Ovary (tissue), 9 donors: ENCODE results near the gene SAMD9L. TPM values are rescaled to one million over a fixed set of nuclear protein-coding genes. Genes with fewer than 3 reads are reported as not detected.

Experiments used
- DNase-seq, 5 donors: peaks; one replicate each; pipeline ENCODE4 v3.0.0-alpha.2; 2019 to 2020
- H3K27ac ChIP-seq, 2 donors: fragments of 200-600 bp; one replicate each; pipeline versions ENCODE4 v1.5.1 to v1.8.0; 2019 to 2022
- H3K27me3 ChIP-seq: fragments of 200-600 bp; one replicate; pipeline ENCODE4 v1.8.0; 2022
- H3K36me3 ChIP-seq: fragments of 200-600 bp; sonication (generic); one replicate; pipeline ENCODE4 v1.5.1; 2019
- H3K4me1 ChIP-seq: one replicate; pipeline ENCODE4 v1.8.1; 2013; ENCODE audit warnings: mild to moderate bottlenecking, moderate library complexity; ENCODE audit not compliant: insufficient read depth
- H3K4me3 ChIP-seq: fragments of 200-600 bp; sonication (generic); one replicate; pipeline ENCODE4 v1.5.1; 2017
- H3K9me3 ChIP-seq, 2 donors: fragments of 200-600 bp in 1 of 2; sonication (generic) in 1 of 2; one replicate each; pipeline versions ENCODE4 v1.5.1 to v1.8.1; 2013 to 2019; ENCODE audit warnings: mild to moderate bottlenecking in 1 of 2, moderate library complexity in 1 of 2
- CTCF ChIP-seq, 3 donors: fragments of 450-650 bp in 2 of 3; fragments of 200-600 bp in 1 of 3; IDR thresholded peaks; one replicate each; pipeline versions ENCODE4 v1.5.1 to v1.8.0; 2016 to 2022; ENCODE audit warnings: antibody characterized with exemption in 3 of 3, mild to moderate bottlenecking in 1 of 3
- EP300 ChIP-seq: sonication (generic); formaldehyde crosslinking; IDR thresholded peaks from one replicate; pipeline ENCODE4 v1.6.1; 2017; ENCODE audit warnings: antibody characterized with exemption
- POLR2A ChIP-seq: fragments of 450-650 bp; IDR thresholded peaks from one replicate; pipeline ENCODE4 v1.6.1; 2017; ENCODE audit warnings: antibody characterized with exemption, mild to moderate bottlenecking, moderate library complexity
- WGBS, 3 donors: extraction: QIAGEN DNeasy Blood & Tissue Kit in 1 of 3; methylation state at CpG; one replicate each; pipeline versions ENCODE4 v1.1.5 to v1.1.7; 2013 to 2017; 5-methylcytosine and 5-hydroxymethylcytosine counted together
- intact Hi-C, 4 donors: fragments of 100-400 bp; cut with DNase I; formaldehyde crosslinking; loops; one replicate each; pipeline versions ENCODE4 v1.11.0 to v1.15.1; 2022 to 2023
- polyA plus RNA-seq, 2 donors: library from polyadenylated mRNA; stranded (reverse); fragments of 200-250 nt in 1 of 2; fragments of 350-450 nt in 1 of 2; fragmentation: Illumina TruSeq in 1 of 2; extraction: RNeasy Lipid Tissue Mini Kit (QIAGEN cat#74804) in 1 of 2; gene quantifications; one replicate each; pipeline ENCODE4 v1.2.3, GENCODE V29; 2013 to 2014
- total RNA-seq, 7 donors: library from RNA; depleted of rRNA in 2 of 7; stranded (reverse); fragments of >200 nt in 2 of 7; fragmentation: NEBNext Ultra II Directional in 3 of 7; extraction: Animal tissue kit (Norgen Biotek cat#: 25700) in 3 of 7; gene quantifications; one replicate each; pipeline versions ENCODE4 v1.1.0 to v1.2.4, GENCODE V29; 2016 to 2023
- donor health status: DM: no; HTN: no; CAD: no; lungs with moderate emphysema.
- donor health status: DM: no; HTN: no; CAD: no.
- donor health status: Bipolar disorder and iron deficiency.
- donor health status: DM: yes; HTN: yes; CAD: no.
- donor health status: DM: no; HTN: no; CAD: no.
- donor health status: DM: yes; HTN: yes; CAD: no.

The SAMD9L gene
- total and polyA plus RNA-seq, 9 donors, result 4.2 to 18.5 (median 8.7) TPM

GRCh38 chr7:93164766-93165165, 16.6 kb upstream of the SAMD9L start:
- Histone ChIP-seq H3K4me3 (no peak overlapping the region), H3K9me3 (no peaks in the 10 kb centered on the region), H3K36me3 (no peaks in the 10 kb centered on the region), H3K27ac (no peak overlapping the region), H3K27me3 (no peaks in the 10 kb centered on the region), H3K4me1 (no peaks in the 10 kb centered on the region)
- intact Hi-C loops, result no loop called here
- no peak for DNase-seq
- TF ChIP-seq EP300 (no peak), CTCF (IDR thresholded peaks at IDR 0.05) (no peak), POLR2A (no peak)
- WGBS, 3 donors, result 89 to 90% (median 90%) methylated on average over 2 of the region's 2 CpGs

DNA sequence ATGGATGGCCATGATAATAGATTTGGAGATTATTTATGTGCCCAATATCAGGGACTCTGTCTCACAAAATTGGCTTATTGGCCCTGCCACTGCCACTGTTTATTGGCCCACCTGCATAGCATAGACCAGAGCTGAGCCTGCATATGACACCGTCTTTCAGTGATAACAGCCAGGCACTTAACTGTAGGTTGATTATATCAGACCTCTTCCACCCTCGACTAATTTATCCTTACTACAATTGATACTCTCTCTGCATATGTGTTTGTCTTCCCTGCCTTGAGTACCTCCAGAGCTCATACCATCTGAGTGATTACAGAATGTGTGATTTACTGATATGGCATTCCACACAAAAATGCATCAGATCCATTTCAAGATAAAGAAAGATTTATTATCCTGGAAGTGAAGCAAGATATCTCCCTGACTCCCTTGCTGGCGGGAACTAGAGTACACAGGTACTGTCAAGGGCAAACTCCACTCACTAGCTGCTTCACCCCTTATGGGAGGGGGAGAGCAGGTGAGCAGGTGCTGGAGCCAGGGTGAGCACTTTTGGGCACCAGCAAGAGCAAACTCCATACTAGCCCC, 13.1 kb upstream of the SAMD9L start:
- intact Hi-C loops, result no loop called here
- no peak overlapping the region for H3K4me3 ChIP-seq
- H3K9me3 ChIP-seq, result no peaks in the 10 kb centered on the region
- H3K36me3 ChIP-seq, result no peaks in the 10 kb centered on the region
- H3K27me3 ChIP-seq, result no peaks in the 10 kb centered on the region
- H3K27ac ChIP-seq, result no peak overlapping the region
- no peaks in the 10 kb centered on the region for H3K4me1 ChIP-seq
- 54 to 66% (median 58%) methylated on average over 3 of the region's 3 CpGs for WGBS, 3 donors
- DNase-seq, result no peak
- TF ChIP-seq EP300 (no peak), POLR2A (no peak)

- no peak for TF ChIP-seq POLR2A
- no peak for TF ChIP-seq CTCF (IDR thresholded peaks at IDR 0.05)
- no peak for TF ChIP-seq EP300
- intact Hi-C loops, result no loop called here
- H3K27ac ChIP-seq, result no peak overlapping the region
- no peaks in the 10 kb centered on the region for H3K9me3 ChIP-seq
- no peaks in the 10 kb centered on the region for H3K27me3 ChIP-seq
- no peaks in the 10 kb centered on the region for H3K36me3 ChIP-seq
- H3K4me3 ChIP-seq, result no peak overlapping the region
- DNase-seq, result no peak
- H3K4me1 ChIP-seq, result no peaks in the 10 kb centered on the region
- WGBS, 3 donors, result 53 to 76% (median 64%) methylated on average over 1 of the region's 1 CpG
These were observed 12.2 kb upstream of the SAMD9L start for GRCh38 chr7:93160410-93160809.

DNA sequence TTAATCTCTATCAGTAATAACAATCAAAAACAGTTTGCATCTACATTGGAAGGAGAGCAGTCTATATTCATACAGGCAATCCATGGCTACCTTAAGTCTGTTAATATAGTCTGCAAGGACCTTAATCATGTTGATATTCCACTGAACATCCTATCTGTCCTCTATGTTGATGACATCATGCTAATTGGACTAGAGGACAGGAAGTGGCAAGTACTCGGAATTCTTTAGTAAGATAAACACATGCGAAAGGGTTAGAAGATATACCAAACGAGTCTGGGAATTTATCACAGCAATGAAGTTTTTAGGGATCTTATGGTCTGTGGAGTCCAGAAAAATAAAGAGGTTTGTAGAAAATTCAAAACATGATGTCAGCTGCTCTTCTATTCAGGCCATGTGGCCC, 11.3 kb upstream of the SAMD9L start:
- no peaks in the 10 kb centered on the region for H3K27me3 ChIP-seq
- no peak overlapping the region for H3K27ac ChIP-seq
- intact Hi-C loops, result no loop called here
- no peaks in the 10 kb centered on the region for H3K36me3 ChIP-seq
- WGBS, 3 donors, result 21 to 45% (median 25%) methylated on average over 3 of the region's 3 CpGs
- DNase-seq, result no peak
- no peaks in the 10 kb centered on the region for H3K4me1 ChIP-seq
- H3K4me3 ChIP-seq, result no peak overlapping the region
- H3K9me3 ChIP-seq, result no peaks in the 10 kb centered on the region
- TF ChIP-seq EP300 (no peak), POLR2A (no peak), CTCF (IDR thresholded peaks at IDR 0.05) (no peak)

GRCh38 chr7:93156884-93157283, 8.7 kb upstream of the SAMD9L start:
- no peak overlapping the region for H3K27ac ChIP-seq
- no peaks in the 10 kb centered on the region for H3K9me3 ChIP-seq
- no peaks in the 10 kb centered on the region for H3K36me3 ChIP-seq
- H3K27me3 ChIP-seq, result no peaks in the 10 kb centered on the region
- H3K4me1 ChIP-seq, result no peaks in the 10 kb centered on the region
- intact Hi-C loops, result no loop called here
- no peak overlapping the region for H3K4me3 ChIP-seq
- DNase-seq, result no peak
- TF ChIP-seq POLR2A (no peak), EP300 (no peak), CTCF (IDR thresholded peaks at IDR 0.05) (no peak)
- 63 to 76% (median 68%) methylated on average over 1 of the region's 1 CpG for WGBS, 3 donors
